GM23338 (cell line): Measurements from ENCODE around the gene CPNE7. TPM values are rescaled to one million over a fixed set of nuclear protein-coding genes. Genes with fewer than 3 reads are reported as not detected.

Experiments
- ATAC-seq: fragments of 200-7000 bp; cut with Tn5 transposase; 3 replicates; pipeline ENCODE4 v1.9.1; 2020
- DNase-seq: peaks from one replicate; pipeline ENCODE4 v3.0.0-alpha.2; 2015; ENCODE audit warnings: low spot score
- H2AFZ ChIP-seq: fragments of 200-600 bp; sonication (generic); 2 replicates; pipeline ENCODE4 v1.8.0; 2016; ENCODE audit warnings: antibody characterized with exemption, mild to moderate bottlenecking, moderate library complexity
- H3F3A ChIP-seq: fragments of 200-600 bp; sonication (generic); replicated peaks from 2 replicates; pipeline ENCODE4 v1.8.0; 2017; ENCODE audit warnings: antibody characterized with exemption, mixed run types, low read depth
- H3K27ac ChIP-seq: fragments of 200-600 bp; sonication (generic); 2 replicates; pipeline ENCODE4 v1.6.1; 2016; ENCODE audit warnings: low read depth
- H3K27me3 ChIP-seq: fragments of 200-600 bp; sonication (generic); 2 replicates; pipeline ENCODE4 v1.8.0; 2016; ENCODE audit warnings: mild to moderate bottlenecking, mixed run types, moderate library complexity; ENCODE audit not compliant: insufficient read depth
- H3K36me3 ChIP-seq: fragments of 200-600 bp; sonication (generic); 2 replicates; pipeline ENCODE4 v1.8.0; 2016; ENCODE audit warnings: mild to moderate bottlenecking; ENCODE audit not compliant: insufficient read depth
- H3K4me1 ChIP-seq: fragments of 200-600 bp; sonication (generic); 2 replicates; pipeline ENCODE4 v1.8.0; 2016; ENCODE audit warnings: mild to moderate bottlenecking, moderate library complexity; ENCODE audit not compliant: insufficient read depth
- H3K4me2 ChIP-seq: fragments of 200-600 bp; sonication (generic); 2 replicates; pipeline ENCODE4 v1.7.1; 2017; ENCODE audit warnings: mixed run types
- H3K4me3 ChIP-seq: fragments of 200-600 bp; sonication (generic); 2 replicates; pipeline ENCODE4 v1.6.1; 2016; ENCODE audit warnings: mixed run types
- H3K79me2 ChIP-seq: fragments of 200-600 bp; sonication (generic); replicated peaks from 2 replicates; pipeline ENCODE4 v1.8.0; 2017; ENCODE audit warnings: mild to moderate bottlenecking; ENCODE audit not compliant: insufficient read depth
- H3K9me2 ChIP-seq: fragments of 200-600 bp; sonication (generic); 2 replicates; pipeline ENCODE4 v1.8.0; 2017; ENCODE audit not compliant: insufficient read depth
- H4K20me1 ChIP-seq: fragments of 200-600 bp; sonication (generic); replicated peaks from 2 replicates; pipeline ENCODE4 v1.8.0; 2017; ENCODE audit warnings: mild to moderate bottlenecking; ENCODE audit not compliant: insufficient read depth
- H3K27ac Mint-ChIP-seq: 2 replicates; pipeline ENCODE4 v1.8.0; 2020; ENCODE audit warnings: inconsistent platforms, mild to moderate bottlenecking, moderate library complexity, mixed read lengths
- H3K27me3 Mint-ChIP-seq: 3 replicates; pipeline ENCODE4 v1.8.0; 2022; ENCODE audit warnings: low read depth, mild to moderate bottlenecking, moderate library complexity, mixed read lengths, inconsistent platforms; ENCODE audit not compliant: insufficient read depth, poor library complexity
- H3K36me3 Mint-ChIP-seq: 3 replicates; pipeline ENCODE4 v1.8.0; 2021; ENCODE audit warnings: low read depth, mild to moderate bottlenecking, inconsistent platforms, moderate library complexity, mixed read lengths
- H3K4me1 Mint-ChIP-seq: 3 replicates; pipeline ENCODE4 v1.8.0; 2020; ENCODE audit warnings: mild to moderate bottlenecking, inconsistent platforms, mixed read lengths
- H3K4me3 Mint-ChIP-seq: 3 replicates; pipeline ENCODE4 v1.8.0; 2021; ENCODE audit warnings: moderate library complexity, mild to moderate bottlenecking, inconsistent platforms, mixed read lengths
- H3K9me3 Mint-ChIP-seq: 3 replicates; pipeline ENCODE4 v1.8.0; 2020; ENCODE audit warnings: moderate library complexity, mild to moderate bottlenecking, inconsistent platforms, mixed read lengths
- EZH2 ChIP-seq: fragments of 200-600 bp; sonication (generic); IDR thresholded peaks from one replicate; pipeline ENCODE4 v1.8.0; 2017; ENCODE audit warnings: antibody characterized with exemption, mild to moderate bottlenecking, low read depth; ENCODE audit not compliant: unreplicated experiment
- EZH2phosphoT487 ChIP-seq: fragments of 200-600 bp; sonication (generic); IDR thresholded peaks from one replicate; pipeline ENCODE4 v1.8.1; 2018; ENCODE audit warnings: antibody characterized with exemption; ENCODE audit not compliant: unreplicated experiment
- JUNB ChIP-seq: IDR thresholded peaks from one replicate; pipeline ENCODE4 v1.6.1; 2016; ENCODE audit warnings: antibody characterized with exemption; ENCODE audit not compliant: unreplicated experiment
- NANOG ChIP-seq: IDR thresholded peaks from 2 replicates; pipeline ENCODE4 v1.6.1; 2016; ENCODE audit warnings: antibody characterized with exemption, borderline replicate concordance
- POLR2AphosphoS5 ChIP-seq: IDR thresholded peaks from 2 replicates; pipeline ENCODE4 v1.6.1; 2016; ENCODE audit warnings: antibody characterized with exemption, low read depth
- STAT1 ChIP-seq: IDR thresholded peaks from one replicate; pipeline ENCODE4 v1.6.1; 2016; ENCODE audit warnings: antibody characterized with exemption; ENCODE audit not compliant: unreplicated experiment
- ZNF114 ChIP-seq: fragments of 250-450 bp; sonication (Bioruptor Pico); IDR thresholded peaks from 2 replicates; pipeline ENCODE4 v1.5.0; 2020; ENCODE audit warnings: mild to moderate bottlenecking, moderate library complexity
- ZNF331 ChIP-seq: fragments of 250-450 bp; sonication (Bioruptor Pico); IDR thresholded peaks from 2 replicates; pipeline ENCODE4 v1.5.0; 2020; ENCODE audit warnings: low read depth, mild to moderate bottlenecking, moderate library complexity
- polyA plus RNA-seq: library from polyadenylated mRNA; unstranded; fragments of >200 nt; fragmentation: Nextera tagmentation; extraction: Ambion mirVana; gene quantifications from 2 replicates; pipeline ENCODE4 v1.2.1, GENCODE V29; 2016
- total RNA-seq: library from RNA; depleted of rRNA; stranded (reverse); fragments of >200 nt; shearing (Covaris generic); gene quantifications from 2 replicates; pipeline ENCODE4 v1.2.3, GENCODE V29; 2014
- TF ChIP-seq, protein P1 (sequence below), 2 experiments: fragments of 200-600 bp in 1 of 2; sonication (generic) in 1 of 2; conservative IDR thresholded peaks; 2 replicates each; pipeline versions ENCODE4 v1.5.1 to v1.6.1; 2016 to 2017; ENCODE audit warnings: antibody characterized with exemption in 2 of 2, low read depth in 2 of 2, mild to moderate bottlenecking in 2 of 2, moderate library complexity in 1 of 2
- TF ChIP-seq, protein P2 (sequence below): IDR thresholded peaks from 2 replicates; pipeline ENCODE4 v1.6.1; 2016; ENCODE audit warnings: antibody characterized with exemption
- TF ChIP-seq, protein P3 (sequence below): IDR thresholded peaks from one replicate; pipeline ENCODE4 v1.6.1; 2018; ENCODE audit warnings: antibody characterized with exemption; ENCODE audit not compliant: unreplicated experiment

Gene CPNE7
- total and polyA plus RNA-seq, 2 experiments from 2014 or later, result 11.2 to 15.7 TPM

DNA sequence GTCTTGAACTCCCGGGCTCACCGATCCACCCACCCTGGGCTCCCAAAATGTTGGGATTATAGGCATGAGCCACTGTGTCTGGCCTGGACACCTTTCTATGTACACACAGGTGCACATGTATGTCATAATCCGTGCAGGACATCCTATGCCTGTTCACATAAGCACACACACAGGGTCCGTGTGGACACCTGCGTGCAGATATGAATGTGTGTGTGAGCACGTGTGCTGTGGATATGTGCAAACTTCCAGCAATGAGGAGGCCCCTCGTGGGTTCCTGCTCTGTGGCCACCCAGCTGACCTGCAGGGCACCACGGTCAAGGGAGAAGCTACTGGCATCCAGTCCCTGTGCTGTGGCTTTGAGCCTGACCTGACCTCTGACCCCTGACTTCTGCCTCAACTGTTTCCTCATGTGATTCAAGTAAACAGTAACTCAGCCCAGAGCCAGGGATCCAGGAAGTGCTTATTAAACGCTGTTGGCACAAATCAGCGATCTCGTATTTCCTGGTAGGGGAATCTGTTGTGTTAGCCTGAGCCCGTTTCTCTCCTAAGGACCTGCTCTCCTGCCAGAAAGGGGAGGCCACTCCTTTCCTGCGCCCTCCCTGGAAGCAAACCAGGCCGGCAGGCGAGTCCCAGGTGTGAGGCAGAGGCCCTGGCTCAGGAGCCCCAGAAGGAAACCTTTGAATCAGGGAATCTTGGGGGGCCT is 6.5 kb downstream of the CPNE7 start (continued):
- TF ChIP-seq, protein P1, sequence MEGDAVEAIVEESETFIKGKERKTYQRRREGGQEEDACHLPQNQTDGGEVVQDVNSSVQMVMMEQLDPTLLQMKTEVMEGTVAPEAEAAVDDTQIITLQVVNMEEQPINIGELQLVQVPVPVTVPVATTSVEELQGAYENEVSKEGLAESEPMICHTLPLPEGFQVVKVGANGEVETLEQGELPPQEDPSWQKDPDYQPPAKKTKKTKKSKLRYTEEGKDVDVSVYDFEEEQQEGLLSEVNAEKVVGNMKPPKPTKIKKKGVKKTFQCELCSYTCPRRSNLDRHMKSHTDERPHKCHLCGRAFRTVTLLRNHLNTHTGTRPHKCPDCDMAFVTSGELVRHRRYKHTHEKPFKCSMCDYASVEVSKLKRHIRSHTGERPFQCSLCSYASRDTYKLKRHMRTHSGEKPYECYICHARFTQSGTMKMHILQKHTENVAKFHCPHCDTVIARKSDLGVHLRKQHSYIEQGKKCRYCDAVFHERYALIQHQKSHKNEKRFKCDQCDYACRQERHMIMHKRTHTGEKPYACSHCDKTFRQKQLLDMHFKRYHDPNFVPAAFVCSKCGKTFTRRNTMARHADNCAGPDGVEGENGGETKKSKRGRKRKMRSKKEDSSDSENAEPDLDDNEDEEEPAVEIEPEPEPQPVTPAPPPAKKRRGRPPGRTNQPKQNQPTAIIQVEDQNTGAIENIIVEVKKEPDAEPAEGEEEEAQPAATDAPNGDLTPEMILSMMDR (conservative IDR thresholded peaks at IDR 0.05; ENCODE audit: low read depth in 2 of 2), result no peak
- TF ChIP-seq, protein P2, sequence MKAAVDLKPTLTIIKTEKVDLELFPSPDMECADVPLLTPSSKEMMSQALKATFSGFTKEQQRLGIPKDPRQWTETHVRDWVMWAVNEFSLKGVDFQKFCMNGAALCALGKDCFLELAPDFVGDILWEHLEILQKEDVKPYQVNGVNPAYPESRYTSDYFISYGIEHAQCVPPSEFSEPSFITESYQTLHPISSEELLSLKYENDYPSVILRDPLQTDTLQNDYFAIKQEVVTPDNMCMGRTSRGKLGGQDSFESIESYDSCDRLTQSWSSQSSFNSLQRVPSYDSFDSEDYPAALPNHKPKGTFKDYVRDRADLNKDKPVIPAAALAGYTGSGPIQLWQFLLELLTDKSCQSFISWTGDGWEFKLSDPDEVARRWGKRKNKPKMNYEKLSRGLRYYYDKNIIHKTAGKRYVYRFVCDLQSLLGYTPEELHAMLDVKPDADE, result no peak
- TF ChIP-seq EZH2phosphoT487 (no peak), STAT1 (no peak), ZNF114 (CRISPR knock-in tag) (no peak), NANOG (no peak), ZNF331 (CRISPR knock-in tag) (no peak)
- TF ChIP-seq, protein P3, sequence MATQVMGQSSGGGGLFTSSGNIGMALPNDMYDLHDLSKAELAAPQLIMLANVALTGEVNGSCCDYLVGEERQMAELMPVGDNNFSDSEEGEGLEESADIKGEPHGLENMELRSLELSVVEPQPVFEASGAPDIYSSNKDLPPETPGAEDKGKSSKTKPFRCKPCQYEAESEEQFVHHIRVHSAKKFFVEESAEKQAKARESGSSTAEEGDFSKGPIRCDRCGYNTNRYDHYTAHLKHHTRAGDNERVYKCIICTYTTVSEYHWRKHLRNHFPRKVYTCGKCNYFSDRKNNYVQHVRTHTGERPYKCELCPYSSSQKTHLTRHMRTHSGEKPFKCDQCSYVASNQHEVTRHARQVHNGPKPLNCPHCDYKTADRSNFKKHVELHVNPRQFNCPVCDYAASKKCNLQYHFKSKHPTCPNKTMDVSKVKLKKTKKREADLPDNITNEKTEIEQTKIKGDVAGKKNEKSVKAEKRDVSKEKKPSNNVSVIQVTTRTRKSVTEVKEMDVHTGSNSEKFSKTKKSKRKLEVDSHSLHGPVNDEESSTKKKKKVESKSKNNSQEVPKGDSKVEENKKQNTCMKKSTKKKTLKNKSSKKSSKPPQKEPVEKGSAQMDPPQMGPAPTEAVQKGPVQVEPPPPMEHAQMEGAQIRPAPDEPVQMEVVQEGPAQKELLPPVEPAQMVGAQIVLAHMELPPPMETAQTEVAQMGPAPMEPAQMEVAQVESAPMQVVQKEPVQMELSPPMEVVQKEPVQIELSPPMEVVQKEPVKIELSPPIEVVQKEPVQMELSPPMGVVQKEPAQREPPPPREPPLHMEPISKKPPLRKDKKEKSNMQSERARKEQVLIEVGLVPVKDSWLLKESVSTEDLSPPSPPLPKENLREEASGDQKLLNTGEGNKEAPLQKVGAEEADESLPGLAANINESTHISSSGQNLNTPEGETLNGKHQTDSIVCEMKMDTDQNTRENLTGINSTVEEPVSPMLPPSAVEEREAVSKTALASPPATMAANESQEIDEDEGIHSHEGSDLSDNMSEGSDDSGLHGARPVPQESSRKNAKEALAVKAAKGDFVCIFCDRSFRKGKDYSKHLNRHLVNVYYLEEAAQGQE, result no peak

DNA sequence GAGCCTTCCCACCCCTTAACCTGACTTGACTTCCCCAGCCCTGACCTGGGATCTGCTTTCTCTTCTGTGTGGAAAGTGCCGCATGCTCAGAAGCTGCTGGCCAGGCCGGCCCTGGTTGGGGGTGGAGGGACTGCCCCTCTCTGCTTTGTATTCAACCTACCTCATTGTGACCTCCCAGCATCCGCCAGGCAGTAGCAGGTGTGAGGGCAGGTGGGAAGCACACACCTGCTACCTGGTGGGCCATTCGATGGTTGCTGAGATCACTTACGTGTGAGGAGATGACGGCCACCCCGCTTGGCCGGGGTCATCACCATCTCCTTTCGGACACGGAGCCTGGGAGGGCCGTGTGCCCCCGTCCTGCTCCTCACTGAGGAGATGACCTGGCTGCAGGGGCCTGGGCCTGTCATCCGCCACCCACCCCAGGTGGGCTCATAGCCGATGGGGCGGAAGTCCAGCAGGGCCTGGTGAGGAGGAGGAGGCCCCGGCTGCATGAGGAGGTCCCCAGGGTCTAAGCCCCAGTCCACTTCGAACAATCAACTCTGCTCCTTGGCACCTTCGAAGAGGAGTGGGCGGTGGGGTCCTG is 7.1 kb downstream of the CPNE7 start:
- peaks cover 3% of the 10 kb centered on the region for H3K27me3 Mint-ChIP-seq
- no peak overlapping the region for H3K27ac Mint-ChIP-seq
- Histone ChIP-seq H3K9me2 (no peaks in the 10 kb centered on the region), H2AFZ (no peak overlapping the region), H3K4me1 (no peaks in the 10 kb centered on the region), H3K27me3 (no peaks in the 10 kb centered on the region), H3K27ac (no peak overlapping the region), H3F3A (peaks cover 8% of the 10 kb centered on the region), H3K4me2 (no peak overlapping the region), H3K36me3 (no peaks in the 10 kb centered on the region), H3K79me2 (no peaks in the 10 kb centered on the region), H3K4me3 (no peak overlapping the region), H4K20me1 (no peaks in the 10 kb centered on the region)
- H3K4me1 Mint-ChIP-seq, result no peaks in the 10 kb centered on the region; the same call in 2 of the 3 replicates
- peaks cover 22% of the 10 kb centered on the region for H3K36me3 Mint-ChIP-seq
- no peak for ATAC-seq
- no peak for DNase-seq
- no peak overlapping the region for H3K4me3 Mint-ChIP-seq
- H3K9me3 Mint-ChIP-seq, result peaks cover 10% of the 10 kb centered on the region
- TF ChIP-seq EZH2phosphoT487 (no peak), STAT1 (no peak), EZH2 (no peak), ZNF331 (CRISPR knock-in tag) (no peak), POLR2AphosphoS5 (no peak), JUNB (no peak)
- TF ChIP-seq, protein P1 (conservative IDR thresholded peaks at IDR 0.05; ENCODE audit: low read depth in 2 of 2), result no peak
